Middle frontal gyrus (tissue), 1 donor: Measurements from ENCODE around the gene AFMID.
"Not testable (repeated sequence)": the region's sequence is repeated elsewhere in the genome, so short reads cannot be mapped to it uniquely, and the experiment has no call there.

Experiments used
- DNase-seq: peaks from one replicate; pipeline ENCODE4 v3.0.0-alpha.2; 2015; ENCODE audit warnings: low spot score; ENCODE audit errors: extremely low spot score

Gene AFMID

GRCh38 chr17:78253636-78253945, 66.4 kb downstream of the AFMID start:
- not testable (repeated sequence) for DNase-seq

GRCh38 chr17:78253946-78254672, 66.9 kb downstream of the AFMID start:
- DNase-seq, result peak; percentile 80

GRCh38 chr17:78255029-78255656, 68.0 kb downstream of the AFMID start:
- DNase-seq, result no peak

- no peak for DNase-seq
Measured at GRCh38 chr17:78255953-78256706, 69.0 kb downstream of the AFMID start.

DNA sequence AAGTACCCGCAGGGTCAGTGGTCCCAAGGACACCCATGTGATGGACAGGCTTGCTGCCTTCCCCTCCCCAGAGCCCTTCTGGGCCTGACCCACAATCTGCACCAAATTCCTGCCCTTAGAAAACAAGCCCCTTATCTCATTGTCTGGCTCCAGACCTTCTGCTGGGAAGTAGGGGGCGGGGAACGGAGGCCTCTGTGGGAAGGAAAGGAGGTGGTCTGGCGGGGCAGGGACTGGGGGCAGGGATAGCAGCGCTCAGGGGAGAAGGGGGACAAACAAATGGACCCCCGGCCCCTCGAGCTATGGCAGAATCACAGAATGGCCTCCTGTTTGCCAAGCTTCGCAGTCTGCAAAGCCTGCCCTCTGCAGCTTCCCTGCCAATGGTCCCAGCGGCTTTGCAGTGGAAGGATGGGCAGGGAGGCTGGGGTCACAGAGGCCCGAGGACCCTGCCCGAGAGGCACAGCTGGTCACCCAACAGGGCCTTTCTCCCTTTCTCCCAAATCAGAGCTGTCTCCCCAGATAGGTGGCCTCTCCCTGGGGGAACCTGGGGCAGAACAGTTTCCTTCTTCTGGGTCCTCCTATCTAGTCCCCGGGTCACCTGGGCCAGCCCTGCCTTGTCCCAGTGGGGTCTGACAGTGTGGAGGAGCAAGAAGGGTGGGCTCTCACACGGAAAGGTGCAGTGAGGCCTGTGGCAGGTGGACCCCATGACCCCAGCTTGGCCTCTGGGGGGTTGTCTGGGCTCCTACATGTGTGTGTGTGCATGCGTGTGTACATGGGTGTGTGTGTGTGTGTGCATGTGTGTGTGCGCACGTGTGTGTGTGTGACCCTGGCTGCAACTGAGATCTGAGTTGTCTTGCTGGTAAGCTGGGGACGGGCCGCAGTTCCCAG, 69.8 kb downstream of the AFMID start:
- DNase-seq, result no peak
